ENCODE data around the gene LTA4H.

GRCh38 chr12:95997276-95997675 lies 38.1 kb downstream of the LTA4H start:
- TF ChIP-seq MAFK (IDR thresholded peaks at IDR 0.05; ENCODE audit: low read depth, low read length) (no peak), CTCF (conservative IDR thresholded peaks at IDR 0.05; ENCODE audit: low read depth, low read length) (no peak)

Measured in IMR-90 (cell line).